Ascending aorta (tissue), 2 donors: ENCODE results near the gene NUDT3. TPM values are rescaled to one million over a fixed set of nuclear protein-coding genes. Genes with fewer than 3 reads are reported as not detected.
A peak's percentile ranks its signal among the peaks of the same experiment; 100 is the strongest.

Experiments
- DNase-seq, 2 donors: peaks; one replicate each; pipeline ENCODE4 v3.0.0-alpha.2; 2019; ENCODE audit warnings: low spot score in 2 of 2
- H3K27ac ChIP-seq, 2 donors: fragments of 200-600 bp; sonication (generic); one replicate each; pipeline ENCODE4 v1.5.1; 2016 to 2017; ENCODE audit warnings: mild to moderate bottlenecking in 1 of 2
- H3K27me3 ChIP-seq: fragments of 200-600 bp; sonication (generic); one replicate; pipeline ENCODE4 v1.5.1; 2017
- H3K36me3 ChIP-seq, 2 donors: fragments of 200-600 bp; sonication (generic); one replicate each; pipeline ENCODE4 v1.5.1; 2016
- H3K4me1 ChIP-seq, 2 donors: fragments of 200-600 bp; sonication (generic); one replicate each; pipeline ENCODE4 v1.5.1; 2016 to 2017; ENCODE audit warnings: mild to moderate bottlenecking in 1 of 2
- H3K4me3 ChIP-seq, 2 donors: fragments of 200-600 bp; sonication (generic); one replicate each; pipeline ENCODE4 v1.5.1; 2016 to 2017; ENCODE audit warnings: mild to moderate bottlenecking in 1 of 2
- H3K9me3 ChIP-seq, 2 donors: fragments of 200-600 bp; sonication (generic); one replicate each; pipeline ENCODE4 v1.5.1; 2016
- intact Hi-C: fragments of 100-400 bp; cut with DNase I; formaldehyde crosslinking; loops from one replicate; pipeline ENCODE4 v1.15.1; 2023
- total RNA-seq: library from RNA; depleted of rRNA; stranded (reverse); fragments of >200 nt; gene quantifications from one replicate; pipeline ENCODE4 v1.1.0, GENCODE V29; 2016
- TF ChIP-seq, protein P1 (sequence below), 3 experiments: fragments of 200-600 bp in 2 of 3; fragments of 450-650 bp in 1 of 3; sonication (generic) in 2 of 3; IDR thresholded peaks; one replicate each; pipeline ENCODE4 v1.5.1; 2016 to 2019; ENCODE audit warnings: antibody characterized with exemption in 3 of 3, mild to moderate bottlenecking in 1 of 3, moderate library complexity in 1 of 3

Gene NUDT3
- total RNA-seq, 1 donor from 2014 or later = 18.8 TPM

DNA sequence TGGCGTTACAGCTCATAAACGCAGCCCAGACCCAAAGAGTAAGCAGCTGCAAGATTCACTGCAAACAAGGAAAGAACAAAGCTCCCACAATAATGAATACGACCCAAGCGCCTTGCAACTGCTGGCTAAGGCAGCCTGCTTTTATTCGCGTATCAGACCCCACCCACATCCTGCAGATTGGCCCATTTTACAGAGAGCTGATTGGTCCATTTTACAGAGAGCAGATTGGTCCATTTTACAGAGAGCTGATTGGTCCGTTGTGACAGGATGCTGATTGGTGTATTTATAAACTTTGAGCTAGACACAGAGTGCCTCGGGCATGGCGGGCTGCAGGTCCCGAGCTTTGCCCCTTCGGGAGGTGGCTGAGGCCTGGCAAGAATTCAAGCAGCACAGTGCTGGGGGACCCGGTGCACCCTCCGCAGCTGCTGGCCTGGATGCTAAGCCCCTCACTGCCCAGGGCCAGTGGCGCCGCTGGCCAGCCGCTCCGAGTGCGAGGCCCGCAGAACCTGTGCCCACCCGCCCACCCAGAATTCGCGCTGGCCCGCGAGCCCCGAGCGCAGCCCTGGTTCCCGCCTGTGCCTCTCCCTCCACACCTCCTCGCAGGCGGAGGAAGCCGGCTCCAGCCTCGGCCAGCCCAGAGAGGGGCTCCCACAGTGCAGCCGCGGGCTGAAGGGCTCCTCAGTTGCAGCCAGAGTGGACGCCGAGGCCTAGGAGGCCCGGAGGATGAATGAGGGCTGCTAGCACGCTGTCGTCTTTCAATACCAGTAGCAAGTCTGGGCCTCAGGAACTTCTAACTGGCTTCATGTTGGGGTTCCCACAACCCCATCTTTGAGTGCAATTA is 44.6 kb upstream of the NUDT3 start:
- TF ChIP-seq, protein P1, sequence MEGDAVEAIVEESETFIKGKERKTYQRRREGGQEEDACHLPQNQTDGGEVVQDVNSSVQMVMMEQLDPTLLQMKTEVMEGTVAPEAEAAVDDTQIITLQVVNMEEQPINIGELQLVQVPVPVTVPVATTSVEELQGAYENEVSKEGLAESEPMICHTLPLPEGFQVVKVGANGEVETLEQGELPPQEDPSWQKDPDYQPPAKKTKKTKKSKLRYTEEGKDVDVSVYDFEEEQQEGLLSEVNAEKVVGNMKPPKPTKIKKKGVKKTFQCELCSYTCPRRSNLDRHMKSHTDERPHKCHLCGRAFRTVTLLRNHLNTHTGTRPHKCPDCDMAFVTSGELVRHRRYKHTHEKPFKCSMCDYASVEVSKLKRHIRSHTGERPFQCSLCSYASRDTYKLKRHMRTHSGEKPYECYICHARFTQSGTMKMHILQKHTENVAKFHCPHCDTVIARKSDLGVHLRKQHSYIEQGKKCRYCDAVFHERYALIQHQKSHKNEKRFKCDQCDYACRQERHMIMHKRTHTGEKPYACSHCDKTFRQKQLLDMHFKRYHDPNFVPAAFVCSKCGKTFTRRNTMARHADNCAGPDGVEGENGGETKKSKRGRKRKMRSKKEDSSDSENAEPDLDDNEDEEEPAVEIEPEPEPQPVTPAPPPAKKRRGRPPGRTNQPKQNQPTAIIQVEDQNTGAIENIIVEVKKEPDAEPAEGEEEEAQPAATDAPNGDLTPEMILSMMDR (IDR thresholded peaks at IDR 0.05) = no peak
- no peaks in the 10 kb centered on the region for H3K36me3 ChIP-seq
- no peak overlapping the region for H3K27ac ChIP-seq
- H3K27me3 ChIP-seq = no peaks in the 10 kb centered on the region
- DNase-seq = no peak
- intact Hi-C loops = no loop called here
- no peaks in the 10 kb centered on the region for H3K4me1 ChIP-seq
- H3K4me3 ChIP-seq = no peak overlapping the region
- no peaks in the 10 kb centered on the region for H3K9me3 ChIP-seq

DNA sequence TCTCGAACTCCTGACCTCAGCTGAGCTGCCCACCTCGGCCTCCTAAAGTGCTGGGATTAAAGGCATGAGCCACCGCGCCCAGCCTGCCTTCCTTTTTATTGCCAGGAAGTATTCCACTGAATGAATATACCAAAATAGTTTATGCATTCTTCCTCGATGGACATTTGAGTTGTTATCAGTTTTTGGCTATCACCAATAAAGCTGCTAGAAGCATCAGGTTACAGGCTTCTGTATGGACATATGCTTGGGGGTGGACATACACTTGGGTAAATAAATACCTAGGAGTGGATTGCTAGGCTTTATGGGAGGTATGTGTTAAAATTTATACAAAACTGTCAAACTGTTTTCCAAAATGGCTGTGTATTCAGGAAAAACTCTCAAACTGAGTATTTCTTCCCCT is 43.4 kb upstream of the NUDT3 start:
- no peak for DNase-seq
- no peaks in the 10 kb centered on the region for H3K4me1 ChIP-seq
- intact Hi-C loops = no loop called here
- H3K4me3 ChIP-seq = no peak overlapping the region
- no peaks in the 10 kb centered on the region for H3K9me3 ChIP-seq
- no peaks in the 10 kb centered on the region for H3K27me3 ChIP-seq
- TF ChIP-seq, protein P1 (IDR thresholded peaks at IDR 0.05) = no peak
- H3K36me3 ChIP-seq = no peaks in the 10 kb centered on the region
- H3K27ac ChIP-seq = no peak overlapping the region

GRCh38 chr6:34425498-34426410 is 33.3 kb upstream of the NUDT3 start, which contains the start of gene RPS10:
TSS of gene RPS10 (minus strand) at chr6:34426069. CDS start at chr6:34425221, 848 bp downstream.
- no peaks in the 10 kb centered on the region for H3K27me3 ChIP-seq
- peak; percentile 41 to 94 for DNase-seq
- peaks cover 0 to 9% of the 10 kb centered on the region in 2 donors for H3K4me1 ChIP-seq
- no peaks in the 10 kb centered on the region for H3K9me3 ChIP-seq
- H3K27ac ChIP-seq = peak within 1 kb of the TSS; percentile 83 to 85
- intact Hi-C loops = loop anchor here (2.0 to 5.0 kb wide), 3 partner anchors 101 to 332 kb away; partner anchors contain the start of gene SNRPC
- H3K4me3 ChIP-seq = peak within 1 kb of the TSS; percentile 70 to 88
- peaks cover 31 to 42% of the 10 kb centered on the region in 2 donors for H3K36me3 ChIP-seq
- TF ChIP-seq, protein P1 (IDR thresholded peaks at IDR 0.05) = no peak

DNA sequence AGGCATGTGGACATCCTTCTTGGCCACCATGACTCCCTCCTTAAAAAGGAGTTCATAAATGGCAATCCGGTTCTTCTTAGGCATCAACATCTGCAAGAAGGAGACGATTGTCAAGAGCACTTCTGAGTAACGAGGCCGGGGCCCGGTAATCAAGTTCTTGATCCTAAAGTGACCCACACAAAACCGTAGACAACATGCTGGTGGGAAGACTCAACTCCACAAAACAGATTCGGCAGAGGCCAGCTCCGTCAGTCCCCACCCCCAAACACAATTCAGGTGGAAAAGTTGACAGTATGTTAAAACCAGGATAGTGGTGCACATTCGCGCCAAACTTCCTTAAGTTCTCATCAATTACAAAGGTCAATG is 32.6 kb upstream of the NUDT3 start:
- intact Hi-C loops = loop anchor here (5.0 kb wide), 1 partner anchor 332 kb away; the partner anchor contains the start of gene SNRPC
- H3K9me3 ChIP-seq = no peaks in the 10 kb centered on the region

More for the DNA sequence above, 32.6 kb upstream of the NUDT3 start:
- DNase-seq = no peak
- peaks cover 37 to 48% of the 10 kb centered on the region in 2 donors for H3K36me3 ChIP-seq
- H3K27me3 ChIP-seq = no peaks in the 10 kb centered on the region
- H3K4me3 ChIP-seq = peak overlapping the region; percentile 70 to 88
- TF ChIP-seq, protein P1 (IDR thresholded peaks at IDR 0.05) = no peak
- H3K27ac ChIP-seq = peak overlapping the region; percentile 83 to 85
- H3K4me1 ChIP-seq = peaks cover 0 to 9% of the 10 kb centered on the region in 2 donors
